ENCODE measurements around the gene HS3ST2. TPM values are rescaled to one million over a fixed set of nuclear protein-coding genes. Genes with fewer than 3 reads are reported as not detected.
"Not testable (repeated sequence)": the region's sequence is repeated elsewhere in the genome, so short reads cannot be mapped to it uniquely, and the experiment has no call there.

HS3ST2 gene
- total RNA-seq, 1 experiment from 2014 or later: 0.24 TPM

- POLR2A ChIA-PET (ENCODE audit: low non-redundant PET): no interaction called here
- DNase-seq (ENCODE audit: low spot score): no peak
- Histone ChIP-seq H3K27me3 (replicated peaks; ENCODE audit: insufficient read depth, low read depth, low read length, poor library complexity) (peaks cover 13% of the 10 kb centered on the region), H3K4me1 (ENCODE audit: insufficient read depth, low read length, poor library complexity, severe bottlenecking) (no peaks in the 10 kb centered on the region), H3K27ac (ENCODE audit: low read depth, low read length, poor library complexity, severe bottlenecking) (no peak overlapping the region), H3K36me3 (ENCODE audit: insufficient read depth, low read length, poor library complexity, severe bottlenecking) (no peaks in the 10 kb centered on the region), H3K4me3 (ENCODE audit: low read depth, low read length, poor library complexity, severe bottlenecking) (no peak overlapping the region), H3K9me3 (ENCODE audit: low read depth, low read length, poor library complexity, severe bottlenecking) (no peaks in the 10 kb centered on the region)
- CTCF ChIA-PET: no interaction called here
- intact Hi-C loops (cut with micrococcal nuclease; ENCODE audit: unreplicated experiment): loop anchor here (5.0 kb wide), 2 partner anchors 80 to 540 kb away; no protein-coding TSS in a partner anchor
- TF ChIP-seq, protein P1, sequence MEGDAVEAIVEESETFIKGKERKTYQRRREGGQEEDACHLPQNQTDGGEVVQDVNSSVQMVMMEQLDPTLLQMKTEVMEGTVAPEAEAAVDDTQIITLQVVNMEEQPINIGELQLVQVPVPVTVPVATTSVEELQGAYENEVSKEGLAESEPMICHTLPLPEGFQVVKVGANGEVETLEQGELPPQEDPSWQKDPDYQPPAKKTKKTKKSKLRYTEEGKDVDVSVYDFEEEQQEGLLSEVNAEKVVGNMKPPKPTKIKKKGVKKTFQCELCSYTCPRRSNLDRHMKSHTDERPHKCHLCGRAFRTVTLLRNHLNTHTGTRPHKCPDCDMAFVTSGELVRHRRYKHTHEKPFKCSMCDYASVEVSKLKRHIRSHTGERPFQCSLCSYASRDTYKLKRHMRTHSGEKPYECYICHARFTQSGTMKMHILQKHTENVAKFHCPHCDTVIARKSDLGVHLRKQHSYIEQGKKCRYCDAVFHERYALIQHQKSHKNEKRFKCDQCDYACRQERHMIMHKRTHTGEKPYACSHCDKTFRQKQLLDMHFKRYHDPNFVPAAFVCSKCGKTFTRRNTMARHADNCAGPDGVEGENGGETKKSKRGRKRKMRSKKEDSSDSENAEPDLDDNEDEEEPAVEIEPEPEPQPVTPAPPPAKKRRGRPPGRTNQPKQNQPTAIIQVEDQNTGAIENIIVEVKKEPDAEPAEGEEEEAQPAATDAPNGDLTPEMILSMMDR (conservative IDR thresholded peaks at IDR 0.05; ENCODE audit: low read depth, low read length): no peak
- TF ChIP-seq EZH2 (IDR thresholded peaks at IDR 0.05; ENCODE audit: borderline replicate concordance, low read depth, low read length, poor library complexity, severe bottlenecking): no peak
- no TSS peak for BruUV-seq (replicated peaks)
These were observed 83.2 kb downstream of the HS3ST2 start for GRCh38 chr16:22897184-22897583.

DNA sequence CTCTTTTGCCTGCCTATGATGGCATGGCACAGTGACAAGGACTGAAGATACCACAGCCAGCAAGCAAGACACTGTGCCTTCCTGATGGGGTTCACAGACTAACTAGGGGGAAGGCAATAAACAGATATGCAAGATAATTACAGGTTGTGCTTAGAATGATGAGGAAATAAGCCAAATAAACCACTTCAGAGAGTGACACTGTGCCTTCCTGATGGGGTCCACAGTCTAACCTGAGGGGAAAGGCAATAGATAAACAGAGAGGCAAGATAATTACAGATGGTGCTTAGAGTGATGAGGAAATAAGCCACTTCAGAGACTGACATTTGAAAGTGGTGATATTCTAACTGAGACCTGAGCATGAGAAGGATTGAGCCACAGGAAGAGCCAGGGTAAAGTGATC lies 84.2 kb downstream of the HS3ST2 start:
- no peaks in the 10 kb centered on the region for H3K9me3 ChIP-seq (ENCODE audit: low read depth, low read length, poor library complexity, severe bottlenecking)
- no peaks in the 10 kb centered on the region for H3K36me3 ChIP-seq (ENCODE audit: insufficient read depth, low read length, poor library complexity, severe bottlenecking)
- no peak for DNase-seq (ENCODE audit: low spot score)
- no peak overlapping the region for H3K27ac ChIP-seq (ENCODE audit: low read depth, low read length, poor library complexity, severe bottlenecking)
- BruUV-seq (replicated peaks): no TSS peak
- intact Hi-C loops (cut with micrococcal nuclease; ENCODE audit: unreplicated experiment): loop anchor here (2.0 to 5.0 kb wide), 4 partner anchors 51 to 539 kb away; no protein-coding TSS in a partner anchor
- peaks cover 13% of the 10 kb centered on the region for H3K27me3 ChIP-seq (replicated peaks; ENCODE audit: insufficient read depth, low read depth, low read length, poor library complexity)
- no peaks in the 10 kb centered on the region for H3K4me1 ChIP-seq (ENCODE audit: insufficient read depth, low read length, poor library complexity, severe bottlenecking)
- no peak overlapping the region for H3K4me3 ChIP-seq (ENCODE audit: low read depth, low read length, poor library complexity, severe bottlenecking)
- POLR2A ChIA-PET (ENCODE audit: low non-redundant PET): no interaction called here
- TF ChIP-seq, protein P1 (conservative IDR thresholded peaks at IDR 0.05; ENCODE audit: low read depth, low read length): no peak
- no peak for TF ChIP-seq EZH2 (IDR thresholded peaks at IDR 0.05; ENCODE audit: borderline replicate concordance, low read depth, low read length, poor library complexity, severe bottlenecking)
- CTCF ChIA-PET: interaction anchor here (0.6 to 2.0 kb wide), 2 partner anchors 79 to 213 kb away, joined by 3 to 7 read pairs; no protein-coding TSS in a partner anchor

DNA sequence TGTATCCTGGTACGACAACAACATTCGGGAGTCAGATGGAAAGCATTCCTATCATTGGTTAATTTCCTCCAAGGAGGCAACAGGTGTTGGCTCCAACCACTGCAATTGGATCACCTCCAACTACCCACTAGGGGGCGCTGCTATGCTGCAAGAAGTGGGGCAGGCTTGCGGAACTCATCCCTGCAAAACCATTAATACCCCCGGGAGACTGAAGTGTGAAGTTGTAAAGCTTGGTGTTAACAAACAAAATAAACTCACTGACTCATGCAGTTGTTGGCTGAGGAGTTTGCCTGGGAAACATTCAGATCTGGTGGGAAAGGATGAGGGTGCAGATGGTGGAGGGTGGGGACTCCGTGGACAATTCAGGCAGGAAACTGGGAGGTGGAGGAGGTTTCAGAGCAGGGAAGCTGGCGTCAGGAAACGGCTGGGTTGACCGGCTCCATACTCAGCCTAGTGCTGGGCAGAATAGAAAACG lies 84.9 kb downstream of the HS3ST2 start:
- Histone ChIP-seq H3K4me3 (ENCODE audit: low read depth, low read length, poor library complexity, severe bottlenecking) (no peak overlapping the region), H3K27ac (ENCODE audit: low read depth, low read length, poor library complexity, severe bottlenecking) (no peak overlapping the region), H3K4me1 (ENCODE audit: insufficient read depth, low read length, poor library complexity, severe bottlenecking) (no peaks in the 10 kb centered on the region), H3K27me3 (replicated peaks; ENCODE audit: insufficient read depth, low read depth, low read length, poor library complexity) (peaks cover 13% of the 10 kb centered on the region), H3K36me3 (ENCODE audit: insufficient read depth, low read length, poor library complexity, severe bottlenecking) (no peaks in the 10 kb centered on the region), H3K9me3 (ENCODE audit: low read depth, low read length, poor library complexity, severe bottlenecking) (no peaks in the 10 kb centered on the region)
- TF ChIP-seq, protein P1 (conservative IDR thresholded peaks at IDR 0.05; ENCODE audit: low read depth, low read length): peak; percentile 94
- TF ChIP-seq EZH2 (IDR thresholded peaks at IDR 0.05; ENCODE audit: borderline replicate concordance, low read depth, low read length, poor library complexity, severe bottlenecking): no peak
- peak; percentile 89 for DNase-seq (ENCODE audit: low spot score)
- intact Hi-C loops (cut with micrococcal nuclease; ENCODE audit: unreplicated experiment): loop anchor here (2.0 to 5.0 kb wide), 4 partner anchors 50 to 538 kb away; no protein-coding TSS in a partner anchor
- BruUV-seq (replicated peaks): no TSS peak
- POLR2A ChIA-PET (ENCODE audit: low non-redundant PET): no interaction called here
- CTCF ChIA-PET: interaction anchor here (0.6 to 2.0 kb wide), 10 partner anchors 9 to 586 kb away, joined by 3 to 7 read pairs (median 4); no protein-coding TSS in a partner anchor

DNA sequence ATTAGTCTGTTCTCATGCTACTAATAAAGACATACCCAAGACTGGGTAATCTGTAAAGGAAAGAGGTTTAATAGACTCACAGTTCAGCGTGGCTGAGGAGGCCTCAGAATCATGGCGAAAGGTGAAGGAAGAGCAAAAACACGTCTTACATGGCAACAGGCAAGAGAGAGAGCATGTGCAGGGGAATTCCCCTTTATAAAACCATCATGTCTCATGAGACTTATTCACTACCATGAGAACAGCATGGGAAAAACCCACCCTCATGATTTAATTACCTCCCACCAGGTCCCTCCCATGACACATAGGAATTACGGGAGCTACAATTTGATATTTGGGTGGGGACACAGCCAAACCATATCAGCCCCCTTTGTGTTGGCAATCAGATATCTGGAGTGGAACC lies 85.6 kb downstream of the HS3ST2 start:
- POLR2A ChIA-PET (ENCODE audit: low non-redundant PET); H3K4me3 ChIP-seq (ENCODE audit: low read depth, low read length, poor library complexity, severe bottlenecking); DNase-seq (ENCODE audit: low spot score); H3K36me3 ChIP-seq (ENCODE audit: insufficient read depth, low read length, poor library complexity, severe bottlenecking); H3K9me3 ChIP-seq (ENCODE audit: low read depth, low read length, poor library complexity, severe bottlenecking); H3K27ac ChIP-seq (ENCODE audit: low read depth, low read length, poor library complexity, severe bottlenecking); H3K4me1 ChIP-seq (ENCODE audit: insufficient read depth, low read length, poor library complexity, severe bottlenecking); BruUV-seq (replicated peaks): not testable (repeated sequence)
- H3K27me3 ChIP-seq (replicated peaks; ENCODE audit: insufficient read depth, low read depth, low read length, poor library complexity): peaks cover 15% of the 10 kb centered on the region
- CTCF ChIA-PET: interaction anchor here (0.6 to 2.0 kb wide), 8 partner anchors 62 to 585 kb away, joined by 3 to 7 read pairs (median 4); no protein-coding TSS in a partner anchor
- intact Hi-C loops (cut with micrococcal nuclease; ENCODE audit: unreplicated experiment): loop anchor here (2.0 to 5.0 kb wide), 4 partner anchors 49 to 538 kb away; no protein-coding TSS in a partner anchor
